PC-9 (cell line): ENCODE measurements around the gene KIAA1671.

Experiments
- EZH2 ChIP-seq: fragments of 200-600 bp; sonication (generic); IDR thresholded peaks from 2 replicates; pipeline ENCODE4 v1.8.0; 2017; ENCODE audit warnings: antibody characterized with exemption, low read depth
- TF ChIP-seq, protein P1 (sequence below): fragments of 200-600 bp; sonication (generic); conservative IDR thresholded peaks from 2 replicates; pipeline ENCODE4 v1.6.1; 2017; ENCODE audit warnings: mixed run types, antibody characterized with exemption, mild to moderate bottlenecking, moderate library complexity

DNA sequence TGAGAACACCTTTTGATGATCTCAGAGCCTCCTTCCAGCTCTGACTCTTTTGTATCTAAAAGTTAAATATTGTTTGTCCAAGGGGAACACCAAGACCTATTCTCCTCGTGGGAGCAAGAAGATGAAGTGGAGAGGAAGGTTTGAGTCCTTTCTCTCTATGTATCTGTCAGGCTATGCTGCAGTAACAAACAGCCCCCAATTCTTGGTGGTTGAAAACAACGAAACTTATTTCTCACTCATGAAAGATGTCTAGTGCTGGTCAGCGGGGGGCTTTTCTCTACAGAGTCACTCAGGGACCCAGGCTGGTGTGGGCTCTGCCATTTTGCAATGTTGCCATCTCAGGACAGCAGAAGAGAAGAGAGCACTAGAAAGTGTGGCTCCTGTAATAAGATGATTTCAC, 260.7 kb downstream of the KIAA1671 start:
- TF ChIP-seq, protein P1, sequence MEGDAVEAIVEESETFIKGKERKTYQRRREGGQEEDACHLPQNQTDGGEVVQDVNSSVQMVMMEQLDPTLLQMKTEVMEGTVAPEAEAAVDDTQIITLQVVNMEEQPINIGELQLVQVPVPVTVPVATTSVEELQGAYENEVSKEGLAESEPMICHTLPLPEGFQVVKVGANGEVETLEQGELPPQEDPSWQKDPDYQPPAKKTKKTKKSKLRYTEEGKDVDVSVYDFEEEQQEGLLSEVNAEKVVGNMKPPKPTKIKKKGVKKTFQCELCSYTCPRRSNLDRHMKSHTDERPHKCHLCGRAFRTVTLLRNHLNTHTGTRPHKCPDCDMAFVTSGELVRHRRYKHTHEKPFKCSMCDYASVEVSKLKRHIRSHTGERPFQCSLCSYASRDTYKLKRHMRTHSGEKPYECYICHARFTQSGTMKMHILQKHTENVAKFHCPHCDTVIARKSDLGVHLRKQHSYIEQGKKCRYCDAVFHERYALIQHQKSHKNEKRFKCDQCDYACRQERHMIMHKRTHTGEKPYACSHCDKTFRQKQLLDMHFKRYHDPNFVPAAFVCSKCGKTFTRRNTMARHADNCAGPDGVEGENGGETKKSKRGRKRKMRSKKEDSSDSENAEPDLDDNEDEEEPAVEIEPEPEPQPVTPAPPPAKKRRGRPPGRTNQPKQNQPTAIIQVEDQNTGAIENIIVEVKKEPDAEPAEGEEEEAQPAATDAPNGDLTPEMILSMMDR = no peak
- TF ChIP-seq EZH2 = no peak
